Loucy (cell line): ENCODE measurements around the gene GIGYF1.

Source experiments
- H2AFZ ChIP-seq: fragments of 200-600 bp; sonication (generic); 2 replicates; pipeline ENCODE4 v1.6.0; 2016; ENCODE audit warnings: antibody characterized with exemption, mild to moderate bottlenecking, low read length, moderate library complexity
- H3F3A ChIP-seq: fragments of 200-600 bp; 2 replicates; pipeline ENCODE4 v1.6.0; 2016; ENCODE audit warnings: antibody characterized with exemption, low read depth, mild to moderate bottlenecking
- H3K27me3 ChIP-seq: fragments of 200-600 bp; sonication (generic); 2 replicates; pipeline ENCODE4 v1.6.1; 2014; ENCODE audit warnings: low read length, mild to moderate bottlenecking; ENCODE audit not compliant: insufficient read depth, poor library complexity, severe bottlenecking
- H3K36me3 ChIP-seq: fragments of 200-600 bp; sonication (generic); 2 replicates; pipeline ENCODE4 v1.6.1; 2016; ENCODE audit warnings: low read length; ENCODE audit not compliant: insufficient read depth
- H3K4me1 ChIP-seq: fragments of 200-600 bp; sonication (generic); 2 replicates; pipeline ENCODE4 v1.5.1; 2014; ENCODE audit warnings: low read length, mild to moderate bottlenecking; ENCODE audit not compliant: insufficient read depth, poor library complexity, severe bottlenecking
- H3K4me2 ChIP-seq: fragments of 200-600 bp; sonication (generic); 2 replicates; pipeline ENCODE4 v1.6.0; 2014; ENCODE audit warnings: antibody characterized with exemption, low read length, low read depth, mild to moderate bottlenecking; ENCODE audit not compliant: poor library complexity, severe bottlenecking
- H3K4me3 ChIP-seq: fragments of 200-600 bp; sonication (generic); 2 replicates; pipeline ENCODE4 v1.5.1; 2014; ENCODE audit warnings: low read length, mild to moderate bottlenecking, mixed read lengths; ENCODE audit not compliant: poor library complexity, severe bottlenecking
- H3K79me2 ChIP-seq: fragments of 200-600 bp; sonication (generic); 2 replicates; pipeline ENCODE4 v1.6.1; 2014; ENCODE audit warnings: low read length; ENCODE audit not compliant: insufficient read depth
- H3K9ac ChIP-seq: fragments of 200-600 bp; sonication (generic); 2 replicates; pipeline ENCODE4 v1.6.0; 2014; ENCODE audit warnings: mild to moderate bottlenecking, low read depth, low read length, moderate library complexity; ENCODE audit not compliant: poor library complexity, severe bottlenecking
- H3K9me2 ChIP-seq: fragments of 200-600 bp; sonication (generic); replicated peaks from 2 replicates; pipeline ENCODE4 v1.6.1; 2016; ENCODE audit warnings: low read depth, low read length, mixed read lengths
- H3K9me3 ChIP-seq: fragments of 200-600 bp; sonication (generic); 2 replicates; pipeline ENCODE4 v1.6.1; 2014; ENCODE audit warnings: mild to moderate bottlenecking, antibody characterized with exemption, low read length, low read depth; ENCODE audit not compliant: insufficient read depth
- H4K20me1 ChIP-seq: fragments of 200-600 bp; sonication (generic); 2 replicates; pipeline ENCODE4 v1.6.0; 2014; ENCODE audit warnings: antibody characterized with exemption, low read length, mild to moderate bottlenecking; ENCODE audit not compliant: insufficient read depth, poor library complexity, severe bottlenecking
- CTCF ChIP-seq: fragments of 200-600 bp; sonication (generic); conservative IDR thresholded peaks from 2 replicates; pipeline ENCODE4 v1.5.1; 2014; ENCODE audit warnings: mild to moderate bottlenecking, antibody characterized with exemption, low read length
- EZH2phosphoT487 ChIP-seq: fragments of 200-600 bp; IDR thresholded peaks from 2 replicates; pipeline ENCODE4 v1.6.1; 2018; ENCODE audit warnings: antibody characterized with exemption, mild to moderate bottlenecking, moderate library complexity, borderline replicate concordance

The GIGYF1 gene

DNA sequence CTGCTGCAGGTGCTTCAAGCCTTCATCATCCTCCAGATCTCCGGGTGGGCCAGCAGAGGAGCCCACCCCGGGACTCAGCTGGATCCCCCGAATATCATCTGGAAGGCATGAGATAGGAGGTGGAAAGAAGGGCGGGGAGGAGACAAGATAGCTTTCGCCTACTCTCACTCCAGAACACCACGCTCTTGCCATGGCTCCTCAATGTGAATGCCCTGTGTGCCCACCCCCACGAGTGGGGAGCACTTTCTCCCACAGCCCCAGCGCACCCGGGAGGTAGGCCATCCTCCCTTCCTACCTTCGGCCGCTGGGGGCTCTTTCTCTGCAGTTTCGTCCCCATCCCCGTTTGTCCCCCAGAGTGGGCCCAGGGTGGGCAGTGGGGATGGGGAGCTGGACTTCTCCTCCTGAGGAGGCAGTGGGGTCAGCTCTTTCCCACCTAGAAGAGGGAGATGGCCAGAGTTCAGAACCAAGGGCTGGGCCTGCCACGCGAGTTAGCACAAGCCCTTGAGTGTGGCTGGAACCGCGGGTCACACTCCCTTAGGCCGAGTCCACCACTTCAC is 8.9 kb downstream of the GIGYF1 start:
- Histone ChIP-seq H3K9me3 (no peaks in the 10 kb centered on the region), H3K9ac (no peak overlapping the region), H3F3A (no peaks in the 10 kb centered on the region; the same call in 1 of the 2 replicates), H3K4me1 (peaks cover 7% of the 10 kb centered on the region), H3K4me3 (no peak overlapping the region), H3K4me2 (no peak overlapping the region), H4K20me1 (peaks cover 35% of the 10 kb centered on the region), H3K36me3 (peaks cover 78% of the 10 kb centered on the region; the same call in 1 of the 2 replicates), H3K27me3 (no peaks in the 10 kb centered on the region), H2AFZ (no peak overlapping the region), H3K79me2 (peaks cover 25% of the 10 kb centered on the region), H3K9me2 (no peaks in the 10 kb centered on the region)
- no peak for TF ChIP-seq CTCF

- Histone ChIP-seq H3K36me3 (peaks cover 83% of the 10 kb centered on the region; the same call in 1 of the 2 replicates), H4K20me1 (peaks cover 35% of the 10 kb centered on the region), H3F3A (no peaks in the 10 kb centered on the region; the same call in 1 of the 2 replicates), H3K79me2 (peaks cover 20% of the 10 kb centered on the region), H3K4me1 (peaks cover 2% of the 10 kb centered on the region), H3K27me3 (no peaks in the 10 kb centered on the region), H3K9me3 (no peaks in the 10 kb centered on the region), H3K9ac (no peak overlapping the region), H3K4me3 (no peak overlapping the region), H3K9me2 (no peaks in the 10 kb centered on the region), H2AFZ (no peak overlapping the region), H3K4me2 (no peak overlapping the region)
- TF ChIP-seq CTCF (no peak), EZH2phosphoT487 (no peak)
Observed at GRCh38 chr7:100684534-100685042, 9.5 kb downstream of the GIGYF1 start.

- Histone ChIP-seq H3K79me2 (peaks cover 13% of the 10 kb centered on the region), H3K4me1 (no peaks in the 10 kb centered on the region), H3K36me3 (peaks cover 90% of the 10 kb centered on the region; the same call in 1 of the 2 replicates), H3K27me3 (no peaks in the 10 kb centered on the region), H3K4me2 (no peak overlapping the region), H3K4me3 (no peak overlapping the region), H3K9me3 (no peaks in the 10 kb centered on the region), H3F3A (no peaks in the 10 kb centered on the region; the same call in 1 of the 2 replicates), H3K9me2 (no peaks in the 10 kb centered on the region), H2AFZ (no peak overlapping the region), H3K9ac (no peak overlapping the region), H4K20me1 (peaks cover 34% of the 10 kb centered on the region)
- TF ChIP-seq CTCF, result no peak
- TF ChIP-seq EZH2phosphoT487, result no peak
Observed at GRCh38 chr7:100683659-100684533, 10.2 kb downstream of the GIGYF1 start.
